Gastrocnemius medialis (tissue), 4 donors: Measurements from ENCODE around the gene SMTNL1.

Experiments used
- CTCF ChIP-seq, 5 experiments: fragments of 450-650 bp in 3 of 5; fragments of 200-600 bp in 2 of 5; sonication (generic) in 2 of 5; IDR thresholded peaks in 4 of 5; conservative IDR thresholded peaks in 1 of 5; 1 replicate in 4 of 5; 2 replicates in 1 of 5; pipeline ENCODE4 v1.5.1; 2016 to 2019; ENCODE audit warnings: antibody characterized with exemption in 5 of 5, mild to moderate bottlenecking in 3 of 5, moderate library complexity in 3 of 5
- POLR2A ChIP-seq, 2 donors: fragments of 450-650 bp; IDR thresholded peaks; one replicate each; pipeline ENCODE4 v1.6.1; 2017; ENCODE audit warnings: antibody characterized with exemption in 2 of 2, mild to moderate bottlenecking in 2 of 2, moderate library complexity in 2 of 2

GRCh38 chr11:57584341-57584740 is 46.9 kb downstream of the SMTNL1 start:
- TF ChIP-seq CTCF (IDR thresholded peaks at IDR 0.05 in 4 of 5, conservative IDR thresholded peaks at IDR 0.05 in 1 of 5) (no peak), POLR2A (IDR thresholded peaks at IDR 0.05) (no peak)
